Pulmonary artery endothelial cell (primary cell): Measurements from ENCODE around the gene MOGAT3. TPM values are rescaled to one million over a fixed set of nuclear protein-coding genes. Genes with fewer than 3 reads are reported as not detected.

Experiments used
- DNase-seq: peaks from one replicate; pipeline ENCODE4 v3.0.0-alpha.2; 2011; ENCODE audit warnings: low read depth, low spot score
- total RNA-seq: library from RNA; depleted of rRNA; stranded (reverse); fragments of >200 nt; gene quantifications from 2 replicates; pipeline ENCODE4 v1.2.3, GENCODE V29; 2014

Gene MOGAT3, protein sequence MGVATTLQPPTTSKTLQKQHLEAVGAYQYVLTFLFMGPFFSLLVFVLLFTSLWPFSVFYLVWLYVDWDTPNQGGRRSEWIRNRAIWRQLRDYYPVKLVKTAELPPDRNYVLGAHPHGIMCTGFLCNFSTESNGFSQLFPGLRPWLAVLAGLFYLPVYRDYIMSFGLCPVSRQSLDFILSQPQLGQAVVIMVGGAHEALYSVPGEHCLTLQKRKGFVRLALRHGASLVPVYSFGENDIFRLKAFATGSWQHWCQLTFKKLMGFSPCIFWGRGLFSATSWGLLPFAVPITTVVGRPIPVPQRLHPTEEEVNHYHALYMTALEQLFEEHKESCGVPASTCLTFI
- total RNA-seq = not detected in 2 replicates

DNA sequence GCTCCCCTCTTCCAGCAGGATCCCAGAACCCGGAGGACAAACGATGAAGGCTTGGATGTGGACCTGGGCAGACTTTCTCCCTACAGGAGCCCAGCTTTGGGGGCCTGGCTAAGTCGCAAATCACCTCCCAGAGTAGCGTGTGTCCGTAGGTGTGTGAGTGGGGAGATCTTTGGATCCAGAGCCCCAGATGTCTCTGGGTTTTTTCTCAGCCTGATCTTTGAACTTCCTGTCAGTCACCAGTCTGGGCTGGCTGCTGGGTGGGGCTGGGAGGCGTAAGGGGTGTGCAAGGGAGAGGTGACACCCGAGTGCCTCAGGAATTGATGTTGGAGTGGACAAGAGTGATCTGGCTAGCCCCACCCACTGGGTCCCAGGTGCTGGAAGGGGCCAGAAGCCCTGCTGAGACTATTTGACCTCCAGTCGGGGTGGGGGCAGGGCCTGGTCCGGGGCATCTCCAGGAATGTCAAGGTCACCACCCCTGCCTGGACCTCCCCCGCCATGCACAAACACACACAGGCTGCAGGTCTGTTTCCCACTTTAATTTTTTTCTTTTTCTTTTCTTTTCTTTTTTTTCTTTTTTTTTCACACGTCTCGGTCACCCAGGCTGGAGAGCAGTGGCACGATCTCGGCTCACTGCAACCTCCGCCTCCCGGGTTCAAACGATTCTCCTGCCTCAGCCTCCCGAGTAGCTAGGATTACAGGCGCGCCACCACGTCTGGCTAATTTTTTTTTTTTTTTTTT lies at the start of gene MOGAT3:
Gene MOGAT3 (minus strand): TSS at position 175 of the 738 bp plus-strand sequence. CDS start 182 bp downstream, outside the sequence.
- no peak for DNase-seq

DNA sequence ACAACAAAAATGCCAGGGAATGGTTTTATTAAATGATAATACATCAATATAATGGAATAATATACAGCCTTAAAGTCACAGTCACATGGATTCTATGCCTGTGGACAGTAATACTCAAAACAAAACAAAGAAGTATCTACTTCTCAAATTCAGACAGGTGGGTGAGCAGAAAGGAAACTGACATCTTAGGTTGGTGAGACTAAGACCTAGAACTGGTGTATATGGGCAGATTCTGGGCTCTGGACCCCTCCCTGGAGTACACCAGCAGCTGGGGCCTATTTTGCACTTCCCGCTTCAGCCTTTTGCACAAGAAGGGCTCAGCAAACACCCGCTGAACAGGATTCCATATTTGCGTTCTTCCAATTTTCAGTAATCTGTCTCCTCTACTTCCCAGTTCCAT lies 49.5 kb upstream of the MOGAT3 start:
- DNase-seq = no peak

DNA sequence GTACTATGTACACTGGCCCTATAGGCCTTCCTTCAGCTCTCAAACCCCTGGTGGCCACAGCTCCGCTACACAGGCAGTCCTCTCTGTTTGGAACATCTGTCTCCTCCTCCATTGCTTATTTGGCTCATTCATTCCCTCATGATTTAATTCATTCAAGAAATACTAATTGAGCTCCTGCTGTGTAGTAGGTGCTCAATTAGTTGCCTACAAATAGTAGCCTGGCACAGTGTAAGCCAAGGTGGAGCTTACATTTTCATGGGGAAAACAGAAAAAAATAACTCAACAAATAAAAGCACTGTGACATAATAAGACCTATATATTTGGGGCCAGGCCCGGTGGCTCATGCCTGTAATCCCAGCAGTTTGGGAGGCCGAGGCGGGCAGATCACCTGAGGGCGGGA lies 47.4 kb upstream of the MOGAT3 start:
- DNase-seq = no peak

DNA sequence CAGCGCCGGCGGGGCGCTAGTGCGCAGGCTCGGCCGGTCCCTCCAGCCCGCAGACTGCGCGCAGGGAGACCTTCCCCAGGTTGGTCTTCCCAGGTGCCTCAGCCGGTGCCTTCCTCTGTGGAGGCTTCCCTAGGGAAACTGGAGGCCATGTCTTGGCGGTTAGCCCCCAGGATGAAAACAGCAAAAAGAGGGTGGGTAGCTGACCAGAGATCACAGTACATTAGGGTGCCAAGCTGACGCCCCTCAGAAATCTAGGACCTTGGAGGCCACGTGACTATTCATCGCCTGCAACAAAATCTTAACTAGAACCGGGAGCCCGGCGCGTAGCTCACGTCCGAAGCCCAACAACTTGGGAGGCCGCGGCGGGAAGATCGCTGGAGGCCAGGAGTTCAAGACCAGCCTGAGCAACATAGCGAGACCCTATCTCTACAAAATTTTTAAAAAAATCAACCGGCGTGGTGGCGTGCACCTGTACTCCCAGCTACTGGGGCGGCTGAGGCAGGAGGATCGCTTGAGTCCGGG lies 44.4 kb upstream of the MOGAT3 start:
- no peak for DNase-seq

DNA sequence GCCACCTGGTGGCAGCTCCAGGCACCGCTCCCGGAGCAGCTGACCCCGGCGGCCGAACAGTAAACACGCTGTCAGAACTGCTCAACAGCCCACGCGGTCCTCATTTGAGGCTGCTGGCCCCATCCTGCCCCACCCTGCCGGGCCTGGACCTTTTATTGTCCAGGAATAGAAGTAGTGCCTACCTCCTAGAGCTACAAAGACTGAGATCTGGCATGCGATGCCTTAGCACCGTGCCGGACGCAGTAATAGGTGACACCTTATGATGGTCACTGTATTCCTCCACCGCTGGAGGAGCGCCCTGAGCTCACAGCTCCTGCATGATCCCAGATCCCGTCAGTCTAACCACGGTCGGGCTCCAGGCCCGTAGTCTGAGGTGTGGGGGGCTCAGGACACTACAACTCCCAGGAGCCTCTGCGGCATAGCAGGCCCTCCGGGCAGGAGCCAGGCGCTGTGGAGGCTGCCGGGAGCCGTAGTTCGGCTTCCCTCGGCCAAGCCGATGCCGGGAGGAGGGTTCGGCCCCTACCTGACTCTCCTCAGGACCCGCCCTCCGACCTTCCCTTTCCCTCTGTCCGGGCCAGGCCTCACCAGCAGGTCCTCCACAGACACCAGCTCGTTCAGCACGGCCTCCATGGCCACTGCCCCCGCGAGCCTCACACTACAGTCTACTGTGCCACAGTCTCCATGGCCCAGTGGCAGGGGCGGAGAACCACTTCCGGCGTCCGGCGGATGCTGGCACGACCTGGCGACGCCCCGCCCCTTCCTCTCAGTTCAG lies 43.7 kb upstream of the MOGAT3 start, which contains the start of gene FIS1:
Gene FIS1 (minus strand): TSS at position 707 of the 772 bp plus-strand sequence. CDS start 77 bp downstream, at position 630.
- peak; percentile 65 for DNase-seq

DNA sequence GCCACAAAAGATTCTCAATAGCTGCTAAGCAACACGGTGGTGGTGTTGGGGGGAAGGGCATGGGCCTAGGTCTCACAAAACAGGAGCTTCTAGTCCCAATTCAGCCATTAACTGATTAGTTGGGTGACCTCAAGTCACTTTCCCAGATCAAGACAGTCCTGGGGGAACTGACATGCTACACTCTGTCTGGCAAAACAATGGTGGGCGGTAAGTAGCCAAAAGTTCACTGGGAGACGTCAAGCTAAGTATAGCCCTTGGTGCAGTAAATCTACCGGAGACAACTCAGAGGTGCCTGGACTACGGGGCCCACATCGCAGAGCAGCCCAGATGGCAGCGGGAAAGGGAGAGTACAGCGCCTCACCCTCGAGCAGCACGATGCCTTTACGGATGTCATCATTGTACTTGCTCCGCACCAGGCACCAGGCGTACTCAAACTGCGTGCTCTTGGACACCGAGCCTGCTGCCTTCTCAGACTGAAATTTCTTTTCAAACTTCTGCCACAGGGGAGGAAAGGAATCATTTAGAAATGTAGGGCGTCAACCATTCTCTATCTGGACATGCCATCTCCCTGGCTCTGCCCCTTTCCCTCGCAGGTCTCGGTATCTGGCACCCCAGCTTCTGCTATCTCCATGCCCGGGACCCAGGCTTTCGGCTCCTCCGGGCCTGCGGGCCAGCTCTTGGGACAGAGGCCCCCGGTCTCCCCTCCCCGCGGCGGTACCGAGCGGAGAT lies 43.0 kb upstream of the MOGAT3 start:
- DNase-seq = no peak

DNA sequence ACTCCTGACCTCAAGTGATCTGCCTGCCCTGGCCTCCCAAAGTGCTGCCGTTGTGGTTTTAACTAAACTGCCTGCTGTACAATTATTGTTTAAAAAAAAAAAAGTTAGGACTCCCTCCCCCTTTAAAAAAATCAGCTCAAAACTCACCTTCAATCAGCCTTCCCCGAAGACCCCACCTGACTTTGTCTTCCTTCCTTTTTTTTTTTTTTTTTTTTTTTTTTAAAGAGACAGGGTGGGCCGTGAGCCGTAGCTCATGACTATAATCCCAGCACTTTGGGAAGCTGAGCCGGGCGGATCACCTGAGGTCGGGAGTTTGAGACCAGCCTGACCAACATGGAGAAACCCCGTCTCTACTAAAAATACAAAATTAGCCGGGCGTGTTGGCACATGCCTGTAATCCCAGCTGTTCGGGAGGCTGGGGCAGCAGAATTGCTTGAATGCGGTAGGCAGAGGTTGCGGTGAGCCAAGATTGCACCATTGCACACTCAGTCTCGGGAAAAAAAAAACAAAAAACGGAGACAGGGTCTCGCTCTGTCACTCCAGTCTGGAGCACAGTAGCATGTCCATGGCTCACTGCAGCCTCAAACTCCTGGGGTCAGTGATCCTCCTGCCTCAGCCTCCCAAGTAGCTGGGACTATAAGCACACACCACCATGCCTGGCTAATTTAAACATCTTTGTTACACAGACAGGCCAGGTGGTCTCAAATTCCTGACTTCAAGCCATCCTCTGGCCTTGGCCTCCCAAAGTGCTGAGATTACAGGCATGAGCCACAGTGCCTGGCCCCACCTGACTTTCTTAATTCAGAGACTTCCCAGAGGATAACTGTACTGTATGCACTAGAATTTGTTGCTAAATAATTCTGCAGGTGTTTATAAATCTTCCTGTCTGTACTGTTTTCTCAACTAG lies 40.9 kb upstream of the MOGAT3 start:
- no peak for DNase-seq

DNA sequence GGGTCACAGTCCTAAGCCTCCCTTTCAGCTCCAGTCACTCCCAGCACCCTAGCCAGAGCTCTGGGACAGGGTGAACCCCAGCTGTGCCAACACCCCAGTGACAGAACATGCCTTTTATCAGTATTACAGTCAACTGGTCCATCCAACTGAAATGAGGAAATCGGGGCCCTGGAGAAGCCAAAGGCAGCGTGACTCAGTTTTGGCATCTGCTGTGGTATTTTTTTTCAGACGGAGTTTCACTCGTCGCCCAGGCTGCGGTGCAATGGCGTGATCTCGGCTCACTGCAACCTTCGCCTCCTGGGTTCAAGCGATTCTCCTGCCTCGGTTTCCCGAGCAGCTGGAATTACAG lies 40.2 kb upstream of the MOGAT3 start:
- no peak for DNase-seq

DNA sequence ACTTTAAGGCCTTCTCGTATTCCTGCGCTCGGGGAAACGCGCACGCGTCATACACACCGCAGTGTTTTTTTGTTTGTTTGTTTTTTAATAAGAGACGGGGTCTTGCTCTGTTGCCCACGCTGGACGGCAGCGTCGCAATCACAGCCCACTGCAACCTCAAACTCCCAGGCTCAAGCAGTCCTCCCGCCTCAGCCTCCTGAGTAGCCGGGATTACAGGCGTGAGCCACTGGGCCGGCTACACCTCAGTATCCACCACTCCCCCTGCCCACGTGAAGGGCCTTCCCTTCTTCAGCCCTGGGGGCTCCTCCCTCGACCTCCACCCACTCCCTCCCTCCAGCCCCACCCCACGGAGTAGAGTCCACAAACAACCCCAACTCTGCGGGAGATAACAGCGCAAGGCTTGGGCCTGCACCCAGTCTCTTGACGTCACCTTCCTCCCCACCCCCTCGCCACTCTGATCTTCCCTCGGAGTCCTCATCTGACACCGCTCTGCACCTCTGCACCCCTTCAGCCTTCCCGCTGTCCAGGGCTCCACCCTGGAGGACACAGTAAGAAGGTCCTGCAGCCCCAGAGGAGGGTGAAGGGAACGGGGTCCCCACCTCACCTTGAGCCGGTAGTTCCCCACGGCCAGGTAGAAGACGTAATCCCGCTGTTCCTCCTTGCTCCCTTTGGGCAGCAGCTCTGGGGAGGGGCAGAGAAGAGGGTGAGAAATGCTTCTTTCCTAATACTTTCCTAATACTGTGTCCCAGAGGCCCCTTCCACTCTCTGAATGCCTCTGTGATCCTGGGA lies 39.6 kb upstream of the MOGAT3 start:
- no peak for DNase-seq

DNA sequence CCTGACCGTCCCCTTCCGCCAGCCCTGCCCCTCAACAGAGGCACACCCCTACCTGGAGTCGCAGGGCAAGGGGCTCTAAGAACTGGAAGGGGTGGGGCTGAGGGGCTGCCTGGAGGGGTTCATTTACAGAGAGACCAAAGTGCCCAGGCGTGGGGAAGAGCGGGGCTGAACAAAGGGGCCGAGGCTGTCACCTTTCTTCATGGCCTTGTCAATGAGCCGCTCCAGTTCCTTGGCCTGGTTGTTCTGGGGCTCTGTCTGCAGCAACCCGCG lies 39.0 kb upstream of the MOGAT3 start:
- no peak for DNase-seq

DNA sequence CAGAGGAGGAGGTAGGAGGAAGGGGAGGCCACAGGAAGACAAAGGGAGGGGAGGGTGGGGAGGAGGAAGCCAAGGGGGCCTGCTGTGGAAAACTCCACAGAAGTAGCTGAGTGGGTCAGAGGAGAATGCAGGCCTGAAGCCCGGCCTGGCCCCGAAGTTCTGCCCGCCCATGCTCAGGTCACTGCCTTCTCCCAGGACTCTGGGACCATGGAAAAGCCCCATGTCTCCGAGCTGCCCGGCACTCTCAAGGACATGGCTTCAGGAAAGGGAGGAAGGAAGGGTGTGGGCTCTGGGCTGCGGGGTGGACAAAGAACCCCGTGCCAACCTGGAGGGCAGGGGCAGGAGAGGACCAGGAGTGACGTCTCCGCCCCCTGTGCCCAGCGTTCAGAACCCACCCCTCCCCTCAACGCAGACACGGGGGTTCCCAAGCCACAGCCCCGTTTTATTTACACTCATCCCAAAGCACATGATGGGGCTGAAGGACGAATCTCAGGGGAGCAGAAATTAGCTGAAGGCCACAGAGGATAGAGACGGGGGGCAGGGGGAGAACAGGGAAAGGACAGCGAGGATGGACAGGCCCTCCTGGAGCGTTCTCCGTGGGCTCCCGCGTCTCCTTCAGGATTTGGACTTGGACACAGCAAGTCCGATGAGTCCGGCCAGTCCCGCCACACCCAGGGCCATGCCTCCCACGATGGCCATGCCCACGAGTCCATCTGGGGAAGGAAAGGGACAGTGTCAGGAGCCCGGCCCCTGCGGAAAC lies 38.5 kb upstream of the MOGAT3 start:
- no peak for DNase-seq

DNA sequence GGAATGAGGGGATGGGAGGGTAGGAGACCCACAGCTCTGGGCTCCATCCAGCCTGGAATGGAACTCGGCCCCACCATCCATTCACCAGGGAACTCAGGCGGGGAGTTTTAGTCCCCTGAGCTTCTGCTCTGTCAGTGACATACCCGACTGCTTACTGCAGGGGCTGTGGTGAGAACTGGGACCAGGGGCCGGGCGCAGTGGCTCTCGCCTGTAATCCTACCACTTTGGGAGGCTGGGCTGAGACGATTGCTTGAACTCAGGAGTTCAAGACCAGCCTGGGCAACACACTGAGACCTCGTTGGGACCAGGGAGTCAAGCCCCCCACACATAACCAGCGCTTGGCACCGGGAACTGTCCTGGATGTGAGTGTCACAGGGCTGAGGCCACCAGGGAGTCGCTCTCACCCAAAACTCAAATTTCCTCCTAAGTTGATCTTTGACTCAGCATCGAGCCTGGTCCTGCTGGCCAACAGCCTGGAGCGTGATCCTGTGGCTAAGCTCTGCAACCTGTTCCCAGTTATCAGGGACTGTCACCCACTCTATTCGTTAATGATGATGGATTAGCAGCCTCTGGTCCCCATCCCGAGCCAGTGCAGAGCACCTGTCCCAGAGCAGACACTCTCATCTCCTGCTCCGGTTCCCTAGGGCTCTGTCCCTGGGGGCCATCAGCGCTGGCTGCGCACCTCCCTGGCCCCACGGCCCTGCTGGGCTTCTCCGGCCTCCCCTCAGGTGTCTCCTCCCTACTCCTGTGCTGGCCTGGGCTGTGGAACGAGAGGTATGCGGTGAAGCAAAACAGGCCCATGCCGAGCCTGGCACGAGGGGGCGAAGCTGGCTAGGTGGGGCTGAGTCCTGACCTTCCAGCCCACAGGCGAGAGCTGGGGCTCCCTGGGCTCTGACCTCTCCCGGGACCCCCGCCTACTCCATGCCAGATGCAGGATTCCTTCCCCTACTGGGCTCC lies 37.7 kb upstream of the MOGAT3 start:
- no peak for DNase-seq

DNA sequence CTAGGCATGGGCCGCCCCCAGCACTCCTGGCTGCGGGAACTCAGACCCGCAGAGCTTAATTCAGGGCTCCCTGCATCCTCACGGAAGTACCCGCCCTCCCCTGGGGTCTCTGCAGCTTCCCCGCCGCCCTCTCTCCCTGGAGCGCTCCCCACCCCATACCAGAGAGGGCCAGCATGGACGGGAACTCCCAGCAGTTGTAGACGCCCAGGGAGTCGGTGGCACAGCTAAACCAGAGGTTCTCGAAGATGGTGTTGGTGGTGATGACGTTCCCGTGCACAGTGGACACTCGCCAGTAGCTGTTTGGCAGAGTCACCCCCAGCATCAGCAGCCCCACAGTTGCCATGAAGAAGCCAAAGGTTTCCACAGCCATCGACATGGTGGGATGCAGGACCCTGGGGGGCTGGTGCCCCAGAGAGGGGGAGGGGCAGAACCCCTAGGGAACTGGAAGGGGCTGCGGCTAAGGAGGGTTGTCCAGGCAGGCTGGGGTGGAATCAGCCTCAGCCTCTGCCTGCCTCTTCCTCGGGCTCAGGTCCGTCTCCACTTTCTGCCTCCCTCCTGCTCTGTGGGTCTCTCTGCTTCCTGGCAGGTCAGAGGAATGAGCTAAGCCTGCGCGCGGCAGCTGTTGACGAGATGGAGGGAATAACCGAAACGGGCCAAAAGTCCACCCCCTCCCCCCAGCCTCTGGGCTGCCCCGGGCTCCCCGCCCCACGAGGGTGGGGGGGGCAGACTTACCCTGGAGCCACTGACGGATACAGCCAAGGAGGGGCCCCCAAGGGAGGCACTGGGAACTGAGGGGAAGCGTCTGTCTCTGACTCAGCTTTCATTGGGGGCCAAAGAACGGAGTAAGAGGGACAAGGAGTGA lies 36.6 kb upstream of the MOGAT3 start, which contains the start of gene CLDN15:
Gene CLDN15 (minus strand): TSS at position 597 of the 862 bp plus-strand sequence. CDS start 221 bp downstream, at position 376.
- DNase-seq = no peak

DNA sequence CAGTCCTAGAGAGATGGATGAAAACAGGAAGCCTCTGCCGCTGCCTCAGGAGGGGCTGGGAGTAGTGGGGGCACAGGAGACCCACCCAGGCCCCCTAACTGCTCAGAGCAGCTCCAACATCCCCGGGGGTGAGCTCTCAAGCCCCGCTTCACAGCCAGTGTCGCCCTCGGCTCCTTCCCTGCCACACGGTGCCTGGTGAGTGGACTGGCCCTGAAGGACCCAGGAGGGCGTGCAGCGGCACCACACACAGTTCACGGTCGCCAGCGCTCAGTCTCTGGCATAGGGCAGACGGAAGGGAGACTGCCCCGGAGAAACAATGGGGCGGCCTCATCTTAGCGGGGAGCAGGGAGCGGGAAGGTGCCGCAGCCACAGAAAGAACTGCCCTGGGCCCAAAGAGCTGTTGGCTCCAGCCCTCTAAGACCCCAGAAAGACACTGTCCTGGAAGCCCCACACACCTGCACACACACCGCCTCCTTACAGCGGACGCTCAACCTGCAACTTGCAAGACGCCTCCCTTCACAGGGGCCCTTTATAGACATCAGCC lies 35.5 kb upstream of the MOGAT3 start:
- DNase-seq = no peak

DNA sequence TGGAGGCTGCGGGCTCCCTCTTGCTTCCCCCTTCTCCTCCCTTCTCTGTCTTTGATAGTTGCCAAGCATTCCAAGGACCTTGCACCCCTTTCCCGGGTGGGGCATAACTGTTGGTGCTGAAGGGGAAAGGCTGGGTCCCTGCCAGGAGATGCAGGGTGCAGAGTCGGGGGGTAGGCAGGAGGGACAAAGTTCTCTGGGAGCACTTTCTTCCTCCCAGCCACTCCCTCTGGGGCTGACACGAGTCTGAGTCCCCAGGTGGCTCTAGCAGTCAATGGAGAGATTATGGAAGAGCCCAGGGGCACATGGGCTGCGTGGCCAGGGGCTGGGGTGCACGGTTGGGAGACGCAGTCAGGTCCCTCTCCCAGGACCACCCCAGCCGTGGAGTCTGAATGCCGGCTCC lies 34.7 kb upstream of the MOGAT3 start:
- DNase-seq = no peak

DNA sequence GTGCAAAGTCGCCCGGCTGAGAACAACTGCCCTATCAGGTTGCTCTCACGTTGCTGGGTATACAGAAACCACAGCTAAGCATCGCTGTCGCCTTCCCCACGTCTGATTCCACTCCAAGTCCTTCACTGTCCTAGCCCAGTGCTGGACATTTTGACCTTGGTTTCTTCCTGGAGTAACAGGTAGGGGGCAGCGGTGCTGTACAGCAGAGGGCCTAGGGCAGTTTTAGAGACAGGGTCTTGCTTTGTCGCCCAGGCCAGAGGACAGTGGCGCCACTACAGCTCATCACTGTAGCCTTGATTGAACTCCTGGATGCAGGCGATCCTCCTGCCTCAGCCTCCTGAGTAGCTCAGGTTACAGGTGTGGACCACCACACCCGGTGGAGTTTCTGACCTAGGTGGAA lies 34.2 kb upstream of the MOGAT3 start:
- DNase-seq = no peak
